Measurements from ENCODE around the gene LIN52. TPM values are rescaled to one million over a fixed set of nuclear protein-coding genes. Genes with fewer than 3 reads are reported as not detected.
A peak's percentile ranks its signal among the peaks of the same experiment; 100 is the strongest.

LIN52 gene
- total RNA-seq, 1 donor from 2014 or later, result 25.7 TPM

GRCh38 chr14:74242021-74242779, 157.4 kb downstream of the LIN52 start:
- no peak overlapping the region for H3K4me2 ChIP-seq
- no peak for DNase-seq (ENCODE audit: low spot score)

GRCh38 chr14:74242780-74243042, 158.0 kb downstream of the LIN52 start:
- Histone ChIP-seq H3K4me2 (no peak overlapping the region), H3K9ac (no peak overlapping the region)
- no peak overlapping the region for H3K4me3 Mint-ChIP-seq

More at GRCh38 chr14:74242021-74242779, 157.4 kb downstream of the LIN52 start:
- Histone ChIP-seq H3K27me3 (peaks cover 90% of the 10 kb centered on the region), H2AFZ (replicated peaks) (no peak overlapping the region), H3K27ac (no peak overlapping the region), H3K36me3 (no peaks in the 10 kb centered on the region), H3K79me2 (ENCODE audit: low read depth) (no peaks in the 10 kb centered on the region), H3K4me3 (no peak overlapping the region), H3K9me3 (ENCODE audit: low read depth) (no peaks in the 10 kb centered on the region), H3F3A (ENCODE audit: low read depth) (peaks cover 31% of the 10 kb centered on the region), H3K4me1 (peaks cover 51% of the 10 kb centered on the region), H3K9ac (no peak overlapping the region), H4K20me1 (ENCODE audit: low read depth) (peaks cover 21% of the 10 kb centered on the region)
- TF ChIP-seq CTCF (IDR thresholded peaks at IDR 0.05) (no peak), EZH2 (IDR thresholded peaks at IDR 0.05) (no peak), EZH2phosphoT487 (IDR thresholded peaks at IDR 0.05) (no peak)
- peak overlapping the region; percentile 69 for H3K4me3 Mint-ChIP-seq
- peaks cover 25% of the 10 kb centered on the region for H3K4me1 Mint-ChIP-seq
- peaks cover 9% of the 10 kb centered on the region for H3K9me3 Mint-ChIP-seq
- H3K36me3 Mint-ChIP-seq, result no peaks in the 10 kb centered on the region
- no peak overlapping the region for H3K27ac Mint-ChIP-seq
- H3K27me3 Mint-ChIP-seq (ENCODE audit: insufficient read depth, low read depth), result peaks cover 79% of the 10 kb centered on the region

GRCh38 chr14:74243051-74243450, 158.3 kb downstream of the LIN52 start:
- Mint-ChIP-seq H3K27me3 (ENCODE audit: insufficient read depth, low read depth) (peaks cover 75% of the 10 kb centered on the region), H3K27ac (no peak overlapping the region), H3K4me3 (no peak overlapping the region), H3K9me3 (peaks cover 8% of the 10 kb centered on the region), H3K36me3 (no peaks in the 10 kb centered on the region), H3K4me1 (peaks cover 25% of the 10 kb centered on the region)
- Histone ChIP-seq H3K27me3 (peaks cover 81% of the 10 kb centered on the region), H3K79me2 (ENCODE audit: low read depth) (no peaks in the 10 kb centered on the region), H3K9ac (no peak overlapping the region), H3K4me3 (no peak overlapping the region), H3K4me2 (no peak overlapping the region), H3K4me1 (peaks cover 51% of the 10 kb centered on the region), H3F3A (ENCODE audit: low read depth) (peaks cover 31% of the 10 kb centered on the region), H3K27ac (no peak overlapping the region), H3K36me3 (no peaks in the 10 kb centered on the region), H2AFZ (replicated peaks) (no peak overlapping the region), H4K20me1 (ENCODE audit: low read depth) (peaks cover 21% of the 10 kb centered on the region), H3K9me3 (ENCODE audit: low read depth) (no peaks in the 10 kb centered on the region)
- TF ChIP-seq EZH2phosphoT487 (IDR thresholded peaks at IDR 0.05) (no peak), CTCF (IDR thresholded peaks at IDR 0.05) (no peak), EZH2 (IDR thresholded peaks at IDR 0.05) (no peak)
- no peak for DNase-seq (ENCODE audit: low spot score)

More at GRCh38 chr14:74242780-74243042, 158.0 kb downstream of the LIN52 start:
- H3K27ac Mint-ChIP-seq, result no peak overlapping the region
- DNase-seq (ENCODE audit: low spot score), result peak; percentile 46
- H3K36me3 Mint-ChIP-seq, result no peaks in the 10 kb centered on the region
- peaks cover 9% of the 10 kb centered on the region for H3K9me3 Mint-ChIP-seq
- no peaks in the 10 kb centered on the region for H3K9me3 ChIP-seq (ENCODE audit: low read depth)
- H4K20me1 ChIP-seq (ENCODE audit: low read depth), result peaks cover 21% of the 10 kb centered on the region
- TF ChIP-seq EZH2 (IDR thresholded peaks at IDR 0.05), result no peak
- H3K27ac ChIP-seq, result no peak overlapping the region
- peaks cover 76% of the 10 kb centered on the region for H3K27me3 Mint-ChIP-seq (ENCODE audit: insufficient read depth, low read depth)
- H3K4me3 ChIP-seq, result no peak overlapping the region
- peaks cover 85% of the 10 kb centered on the region for H3K27me3 ChIP-seq
- no peak overlapping the region for H2AFZ ChIP-seq (replicated peaks)
- H3K4me1 Mint-ChIP-seq, result peaks cover 25% of the 10 kb centered on the region
- peaks cover 31% of the 10 kb centered on the region for H3F3A ChIP-seq (ENCODE audit: low read depth)
- H3K36me3 ChIP-seq, result no peaks in the 10 kb centered on the region
- no peaks in the 10 kb centered on the region for H3K79me2 ChIP-seq (ENCODE audit: low read depth)
- peaks cover 51% of the 10 kb centered on the region for H3K4me1 ChIP-seq

- no peak overlapping the region for H3K4me3 Mint-ChIP-seq
- Histone ChIP-seq H3K79me2 (ENCODE audit: low read depth) (no peaks in the 10 kb centered on the region), H3K36me3 (no peaks in the 10 kb centered on the region), H3K9ac (no peak overlapping the region), H3F3A (ENCODE audit: low read depth) (peaks cover 28% of the 10 kb centered on the region), H3K4me2 (no peak overlapping the region), H4K20me1 (ENCODE audit: low read depth) (peaks cover 21% of the 10 kb centered on the region), H3K4me3 (no peak overlapping the region), H3K4me1 (peaks cover 49% of the 10 kb centered on the region), H3K9me3 (ENCODE audit: low read depth) (no peaks in the 10 kb centered on the region), H2AFZ (replicated peaks) (no peak overlapping the region), H3K27ac (no peak overlapping the region), H3K27me3 (peaks cover 71% of the 10 kb centered on the region)
- no peak overlapping the region for H3K27ac Mint-ChIP-seq
- peak; percentile 56 for DNase-seq (ENCODE audit: low spot score)
- H3K4me1 Mint-ChIP-seq, result peaks cover 25% of the 10 kb centered on the region
- peaks cover 65% of the 10 kb centered on the region for H3K27me3 Mint-ChIP-seq (ENCODE audit: insufficient read depth, low read depth)
- TF ChIP-seq EZH2phosphoT487 (IDR thresholded peaks at IDR 0.05), result no peak
- peak; percentile 35 for TF ChIP-seq CTCF (IDR thresholded peaks at IDR 0.05)
- H3K36me3 Mint-ChIP-seq, result no peaks in the 10 kb centered on the region
- H3K9me3 Mint-ChIP-seq, result peaks cover 3% of the 10 kb centered on the region
Measured at GRCh38 chr14:74244115-74244514, 159.4 kb downstream of the LIN52 start.

Data from neural progenitor cell (in vitro differentiated cells).